Lung (tissue), 12 donors: Measurements from ENCODE around the gene STAG2. TPM values are rescaled to one million over a fixed set of nuclear protein-coding genes. Genes with fewer than 3 reads are reported as not detected.
A peak's percentile ranks its signal among the peaks of the same experiment; 100 is the strongest.

Experiments
- ATAC-seq: fragments of 200-7000 bp; cut with Tn5 transposase; one replicate; pipeline ENCODE4 v1.9.1; 2020; ENCODE audit warnings: moderate number of reproducible peaks; ENCODE audit not compliant: insufficient read depth, low FRiP score
- DNase-seq, 3 donors: peaks; one replicate each; pipeline ENCODE4 v3.0.0-alpha.2; 2013 to 2017
- H3K27ac ChIP-seq, 2 donors: one replicate each; pipeline ENCODE4 v1.5.1; 2013; ENCODE audit warnings: mild to moderate bottlenecking in 2 of 2, moderate library complexity in 2 of 2, control low read depth in 1 of 2, inconsistent platforms in 1 of 2, low read depth in 1 of 2, low read length in 1 of 2
- H3K27me3 ChIP-seq, 3 donors: one replicate each; pipeline ENCODE4 v1.5.1; 2013; ENCODE audit warnings: low read length in 2 of 3; ENCODE audit not compliant: control insufficient read depth in 3 of 3, insufficient read depth in 3 of 3
- H3K36me3 ChIP-seq, 4 donors: one replicate each; pipeline ENCODE4 v1.5.1; 2013; ENCODE audit warnings: low read length in 4 of 4, mild to moderate bottlenecking in 1 of 4, moderate library complexity in 1 of 4; ENCODE audit not compliant: control insufficient read depth in 4 of 4, insufficient read depth in 4 of 4
- H3K4me1 ChIP-seq, 5 donors: one replicate each; pipeline ENCODE4 v1.5.1; 2013; ENCODE audit warnings: low read length in 5 of 5, mild to moderate bottlenecking in 2 of 5, moderate library complexity in 1 of 5; ENCODE audit not compliant: control insufficient read depth in 5 of 5, insufficient read depth in 5 of 5
- H3K4me3 ChIP-seq: one replicate; pipeline ENCODE4 v1.5.1; 2013; ENCODE audit warnings: mild to moderate bottlenecking, control low read depth, moderate library complexity
- H3K9ac ChIP-seq, 2 donors: one replicate each; pipeline ENCODE4 v1.5.1; 2013; ENCODE audit warnings: low read length in 2 of 2, control low read depth in 1 of 2; ENCODE audit not compliant: insufficient read depth in 1 of 2
- H3K9me3 ChIP-seq, 4 donors: one replicate each; pipeline ENCODE4 v1.5.1; 2013; ENCODE audit warnings: low read length in 3 of 4, mild to moderate bottlenecking in 1 of 4, moderate library complexity in 1 of 4; ENCODE audit not compliant: control insufficient read depth in 4 of 4, insufficient read depth in 3 of 4
- WGBS, 2 donors: extraction: QIAGEN DNeasy Blood & Tissue Kit; methylation state at CpG; one replicate each; pipeline ENCODE4 v1.1.7; 2013; 5-methylcytosine and 5-hydroxymethylcytosine counted together
- polyA plus RNA-seq, 2 donors: library from polyadenylated mRNA; stranded (reverse); fragments of 200-250 nt; gene quantifications; one replicate each; pipeline ENCODE4 v1.2.1, GENCODE V29; 2013
- total RNA-seq, 2 donors: library from RNA; depleted of rRNA in 1 of 2; stranded (reverse); fragments of >200 nt in 1 of 2; gene quantifications; one replicate each; pipeline ENCODE4 v1.2.1, GENCODE V29; 2014 to 2021
- TF ChIP-seq, protein P1 (sequence below): IDR thresholded peaks from 2 replicates; pipeline ENCODE4 v1.5.1; 2012; ENCODE audit warnings: mild to moderate bottlenecking; ENCODE audit errors: control extremely low read depth, extremely low read depth
- donor health status: control.
- donor health status: control.
- donor health status: Bipolar disorder and iron deficiency.
- donor health status: healthy.
- donor health status: DM: yes; HTN: yes; CAD: no.

STAG2 gene
- total and polyA plus RNA-seq, 4 donors = 16.4 to 181 (median 36.8) TPM

DNA sequence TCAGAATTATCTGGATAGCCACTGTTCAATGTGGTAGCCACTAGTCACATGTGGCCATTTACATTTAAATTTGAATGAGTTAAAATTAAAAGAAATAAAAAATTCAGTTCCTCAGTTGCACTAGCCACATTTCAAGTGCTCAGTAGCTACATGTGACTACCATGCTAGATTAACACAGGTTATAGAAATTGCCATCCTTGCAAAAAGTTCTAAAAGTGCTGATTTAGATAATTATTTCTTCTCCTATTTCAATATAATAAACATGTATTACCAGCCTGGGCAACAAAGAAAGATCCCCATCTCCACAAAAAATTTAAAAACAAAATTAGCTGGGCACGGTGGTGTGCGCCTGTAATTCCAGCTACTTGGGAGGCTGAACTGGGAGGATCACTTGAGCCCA, 11.7 kb upstream of the STAG2 start:
- no peaks in the 10 kb centered on the region for H3K9me3 ChIP-seq
- 94 to 97% methylated on average over 2 of the region's 2 CpGs for WGBS, 2 donors

DNA sequence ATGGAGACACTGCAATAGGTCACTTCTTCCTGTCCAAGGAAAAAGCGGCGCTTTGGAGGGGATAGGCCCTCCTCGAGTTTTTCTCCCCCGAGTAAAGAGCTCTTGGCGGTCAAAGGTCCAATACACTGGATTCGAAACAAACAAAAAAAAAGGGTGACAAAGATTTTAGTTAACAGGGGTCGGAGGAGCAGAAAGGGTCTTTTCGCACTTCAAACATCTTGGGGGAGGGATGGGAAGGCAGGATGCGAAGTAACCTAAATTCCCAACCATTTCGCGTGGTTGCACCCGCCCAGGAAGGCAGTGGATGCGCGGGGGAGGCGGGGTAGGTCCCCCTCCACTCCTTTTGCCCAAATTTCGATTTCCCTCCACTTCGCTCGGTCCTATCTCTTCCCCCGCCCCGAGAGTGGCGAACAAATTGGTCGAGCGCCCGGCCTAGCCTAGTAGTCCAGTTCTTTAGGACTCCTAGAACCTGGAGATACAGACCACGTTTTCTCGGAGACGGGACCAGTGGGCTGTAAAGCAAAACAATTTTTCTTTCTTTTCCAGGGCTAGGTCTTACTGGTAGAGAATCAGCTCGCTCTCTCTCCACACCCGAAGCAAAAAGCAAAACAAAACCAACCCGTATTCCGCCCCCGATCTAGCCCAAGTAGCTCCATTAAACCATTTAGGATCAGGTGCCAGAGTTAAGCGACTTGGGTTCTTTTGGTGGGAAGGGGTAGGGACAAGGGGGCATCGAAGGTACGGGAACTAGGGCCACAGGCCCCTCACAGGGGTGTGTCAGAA, 2.0 kb upstream of the STAG2 start:
- H3K4me3 ChIP-seq = peak overlapping the region; percentile 51
- H3K9me3 ChIP-seq = peaks cover 0 to 4% (median 0%) of the 10 kb centered on the region in 4 donors
- no peaks in the 10 kb centered on the region for H3K36me3 ChIP-seq
- H3K27me3 ChIP-seq = no peaks in the 10 kb centered on the region
- TF ChIP-seq, protein P1, sequence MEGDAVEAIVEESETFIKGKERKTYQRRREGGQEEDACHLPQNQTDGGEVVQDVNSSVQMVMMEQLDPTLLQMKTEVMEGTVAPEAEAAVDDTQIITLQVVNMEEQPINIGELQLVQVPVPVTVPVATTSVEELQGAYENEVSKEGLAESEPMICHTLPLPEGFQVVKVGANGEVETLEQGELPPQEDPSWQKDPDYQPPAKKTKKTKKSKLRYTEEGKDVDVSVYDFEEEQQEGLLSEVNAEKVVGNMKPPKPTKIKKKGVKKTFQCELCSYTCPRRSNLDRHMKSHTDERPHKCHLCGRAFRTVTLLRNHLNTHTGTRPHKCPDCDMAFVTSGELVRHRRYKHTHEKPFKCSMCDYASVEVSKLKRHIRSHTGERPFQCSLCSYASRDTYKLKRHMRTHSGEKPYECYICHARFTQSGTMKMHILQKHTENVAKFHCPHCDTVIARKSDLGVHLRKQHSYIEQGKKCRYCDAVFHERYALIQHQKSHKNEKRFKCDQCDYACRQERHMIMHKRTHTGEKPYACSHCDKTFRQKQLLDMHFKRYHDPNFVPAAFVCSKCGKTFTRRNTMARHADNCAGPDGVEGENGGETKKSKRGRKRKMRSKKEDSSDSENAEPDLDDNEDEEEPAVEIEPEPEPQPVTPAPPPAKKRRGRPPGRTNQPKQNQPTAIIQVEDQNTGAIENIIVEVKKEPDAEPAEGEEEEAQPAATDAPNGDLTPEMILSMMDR = no peak
- H3K9ac ChIP-seq = peak overlapping the region; percentile 72 to 92
- peak overlapping the region; percentile 96 to 99 for H3K27ac ChIP-seq
- peak; percentile 47 to 68 (median 63) for DNase-seq
- WGBS, 2 donors = 1 to 36% methylated on average over 31 to 35 of the region's 35 CpGs
- ATAC-seq = no peak
- peaks cover 0 to 10% (median 0%) of the 10 kb centered on the region in 5 donors for H3K4me1 ChIP-seq

More for the DNA sequence above, 11.7 kb upstream of the STAG2 start:
- Histone ChIP-seq H3K27me3 (no peaks in the 10 kb centered on the region), H3K36me3 (no peaks in the 10 kb centered on the region), H3K9ac (no peak overlapping the region), H3K4me3 (no peak overlapping the region), H3K27ac (no peak overlapping the region), H3K4me1 (no peaks in the 10 kb centered on the region)
- DNase-seq (no peak), ATAC-seq (no peak)
- TF ChIP-seq, protein P1 = no peak

DNA sequence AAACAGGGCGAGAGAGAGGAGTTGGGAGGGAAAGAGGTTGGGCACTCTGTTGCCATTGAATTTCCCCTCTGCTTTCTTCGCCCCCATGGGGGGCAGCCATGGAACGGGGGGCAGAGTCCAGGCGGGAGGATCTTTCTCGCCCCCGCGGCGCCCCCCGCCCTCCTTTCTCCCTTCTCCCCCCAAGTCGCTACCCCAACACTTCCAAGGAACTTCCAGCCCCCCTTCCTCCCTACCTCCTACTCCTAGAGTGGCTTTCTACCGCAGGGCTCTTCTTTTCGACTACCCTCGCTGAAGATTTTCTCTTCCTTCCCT, 594 bp upstream of the STAG2 start:
- TF ChIP-seq, protein P1 = no peak
- Histone ChIP-seq H3K9ac (peak overlapping the region; percentile 96 to 98), H3K9me3 (peaks cover 0 to 4% (median 0%) of the 10 kb centered on the region in 4 donors), H3K27me3 (no peaks in the 10 kb centered on the region), H3K27ac (peak overlapping the region; percentile 83 to 94), H3K4me3 (peak overlapping the region; percentile 65), H3K36me3 (no peaks in the 10 kb centered on the region), H3K4me1 (peaks cover 0 to 13% (median 0%) of the 10 kb centered on the region in 5 donors)
- ATAC-seq = no peak
- no peak for DNase-seq
- 22% methylated on average over 13 of the region's 13 CpGs; no CpG with 5 or more reads in 1 of the 2 donors for WGBS, 2 donors
